Activated CD8-positive, alpha-beta T cell treated with anti-CD3 and anti-CD28 coated beads for 36 hours (primary cell): ENCODE data around the gene PPP1R1A. TPM values are rescaled to one million over a fixed set of nuclear protein-coding genes. Genes with fewer than 3 reads are reported as not detected.

Source experiments
- ATAC-seq: fragments of 200-7000 bp; cut with Tn5 transposase; one replicate; pipeline ENCODE4 v1.10.0; 2021; ENCODE audit warnings: mild to moderate bottlenecking, moderate library complexity
- CTCF ChIA-PET: fragments of 350-600 bp; sonication (Branson Sonifier 250); formaldehyde crosslinking; loops from one replicate; lab custom pipeline; 2021; ENCODE audit warnings: antibody characterized with exemption; lab: Charles Lee
- POLR2A ChIA-PET: fragments of 350-600 bp; sonication (Branson Sonifier 250); formaldehyde crosslinking; loops from one replicate; lab custom pipeline; 2021; ENCODE audit warnings: antibody characterized with exemption; lab: Charles Lee
- DNase-seq: peaks from one replicate; pipeline ENCODE4 v3.0.0-alpha.2; 2020
- H3K27ac Mint-ChIP-seq: one replicate; pipeline ENCODE4 v1.8.0; 2021; ENCODE audit warnings: mild to moderate bottlenecking, mixed read lengths
- H3K27me3 Mint-ChIP-seq: one replicate; pipeline ENCODE4 v1.8.0; 2021; ENCODE audit warnings: mixed read lengths
- H3K36me3 Mint-ChIP-seq: one replicate; pipeline ENCODE4 v1.8.0; 2021; ENCODE audit warnings: low read depth, mixed read lengths
- H3K4me1 Mint-ChIP-seq: one replicate; pipeline ENCODE4 v1.8.0; 2021; ENCODE audit warnings: low read depth, mixed read lengths
- H3K4me3 Mint-ChIP-seq: one replicate; pipeline ENCODE4 v1.8.0; 2021; ENCODE audit warnings: mild to moderate bottlenecking, moderate library complexity, mixed read lengths
- H3K9me3 Mint-ChIP-seq: one replicate; pipeline ENCODE4 v1.8.0; 2021; ENCODE audit warnings: mixed read lengths
- CTCF ChIP-seq: fragments of 200-600 bp; IDR thresholded peaks from one replicate; pipeline ENCODE4 v1.8.0; 2022; ENCODE audit warnings: antibody characterized with exemption, mild to moderate bottlenecking
- intact Hi-C: fragments of 100-400 bp; cut with micrococcal nuclease; formaldehyde crosslinking; loops from one replicate; pipeline ENCODE4 v1.10.0; 2022
- total RNA-seq, 2 experiments: library from RNA; stranded (reverse); gene quantifications; one replicate each; pipeline ENCODE4 v1.2.3, GENCODE V29; 2021

PPP1R1A gene
- total RNA-seq, 2 experiments from 2014 or later, result not detected

DNA sequence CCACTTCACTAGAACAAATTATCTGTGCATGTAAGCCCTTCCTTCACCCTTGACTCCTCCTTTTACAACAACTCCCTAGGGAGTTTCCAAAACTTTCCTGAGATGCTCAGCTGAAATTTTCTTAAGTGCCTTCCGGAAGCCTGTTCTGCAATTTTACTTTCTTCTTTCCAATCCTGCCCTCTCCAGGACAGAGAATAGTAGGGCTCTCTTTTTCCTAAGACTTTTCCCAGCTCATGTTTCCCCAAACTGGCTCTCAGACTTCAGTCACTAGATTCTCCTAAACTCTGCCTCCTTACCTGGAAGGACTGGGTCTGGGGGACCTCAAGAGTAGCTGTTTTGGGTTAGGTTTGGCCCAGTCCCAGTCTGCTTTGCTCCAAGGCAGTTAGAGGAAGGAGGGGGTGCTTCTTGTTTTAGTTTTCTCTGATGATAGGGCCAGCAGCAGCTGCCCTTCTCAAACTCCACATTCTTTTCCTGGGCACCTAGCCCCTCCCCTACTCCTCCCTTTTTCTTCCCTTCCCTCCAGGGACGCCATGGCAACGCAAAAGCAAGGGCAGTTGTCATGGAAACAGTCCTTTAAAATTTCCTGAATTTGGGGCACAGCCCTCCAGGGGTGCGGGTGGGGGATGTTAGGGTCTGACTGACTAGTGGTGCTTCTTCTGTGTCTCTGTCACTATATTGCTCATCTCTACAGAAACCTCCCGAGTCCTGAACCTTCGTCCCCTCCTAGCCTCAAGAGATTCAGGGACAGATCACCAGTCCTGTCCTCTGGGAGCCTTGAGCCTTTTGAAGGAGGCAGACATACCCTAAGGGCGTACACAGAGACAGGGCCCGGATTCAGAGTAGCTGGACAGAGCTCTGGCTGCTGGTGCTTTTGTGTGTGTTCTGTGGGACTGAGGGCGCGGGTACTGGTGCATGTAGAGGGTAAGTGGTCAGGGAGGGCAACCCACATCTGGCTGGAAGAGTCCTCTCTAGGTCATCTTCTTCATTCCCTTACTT, 17.0 kb downstream of the PPP1R1A start:
- ATAC-seq (no peak), DNase-seq (no peak)
- Mint-ChIP-seq H3K4me1 (no peaks in the 10 kb centered on the region), H3K27me3 (no peaks in the 10 kb centered on the region), H3K9me3 (no peaks in the 10 kb centered on the region), H3K36me3 (no peaks in the 10 kb centered on the region), H3K27ac (no peak overlapping the region), H3K4me3 (no peak overlapping the region)
- TF ChIP-seq CTCF, result no peak
- ChIA-PET POLR2A (no interaction called here), CTCF (interaction anchor here (0.7 to 13.0 kb wide), 4 partner anchors 8 to 66 kb away, joined by 3 to 120 read pairs (median 6); no protein-coding TSS in a partner anchor)
- intact Hi-C loops, result no loop called here

- no peak for TF ChIP-seq CTCF
- CTCF ChIA-PET, result no interaction called here
- no peak for ATAC-seq
These were observed 18.4 kb downstream of the PPP1R1A start for GRCh38 chr12:54569995-54570528.

DNA sequence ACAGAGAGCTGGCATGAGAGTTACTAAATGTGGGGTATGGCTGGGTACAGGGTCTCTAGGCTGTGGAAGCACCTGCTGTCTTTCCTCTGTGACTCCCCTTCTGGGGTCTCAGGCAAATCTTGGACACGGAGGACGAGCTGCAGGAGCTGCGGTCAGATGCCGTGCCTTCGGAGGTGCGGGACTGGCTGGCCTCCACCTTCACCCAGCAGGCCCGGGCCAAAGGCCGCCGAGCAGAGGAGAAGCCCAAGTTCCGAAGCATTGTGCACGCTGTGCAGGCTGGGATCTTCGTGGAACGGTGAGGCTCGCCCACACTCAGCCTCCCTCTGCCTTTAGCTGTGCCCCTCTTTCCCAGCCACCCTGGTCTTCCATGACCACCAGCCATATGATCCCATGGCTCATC, 19.4 kb downstream of the PPP1R1A start:
- no peak for ATAC-seq
- TF ChIP-seq CTCF, result no peak
- CTCF ChIA-PET, result interaction anchor here (4.7 kb wide), 1 partner anchor 10 kb away, joined by 44 read pairs; no protein-coding TSS in a partner anchor
- H3K9me3 Mint-ChIP-seq, result no peaks in the 10 kb centered on the region
- no peaks in the 10 kb centered on the region for H3K36me3 Mint-ChIP-seq
- H3K27ac Mint-ChIP-seq, result no peak overlapping the region
- H3K4me3 Mint-ChIP-seq, result no peak overlapping the region
- no peaks in the 10 kb centered on the region for H3K27me3 Mint-ChIP-seq
- POLR2A ChIA-PET, result no interaction called here
- no peaks in the 10 kb centered on the region for H3K4me1 Mint-ChIP-seq
- DNase-seq, result no peak
- intact Hi-C loops, result no loop called here

More at GRCh38 chr12:54569995-54570528, 18.4 kb downstream of the PPP1R1A start:
- Mint-ChIP-seq H3K4me1 (no peaks in the 10 kb centered on the region), H3K4me3 (no peak overlapping the region), H3K36me3 (no peaks in the 10 kb centered on the region), H3K27ac (no peak overlapping the region), H3K27me3 (no peaks in the 10 kb centered on the region), H3K9me3 (no peaks in the 10 kb centered on the region)
- no peak for DNase-seq
- POLR2A ChIA-PET, result no interaction called here
- intact Hi-C loops, result no loop called here

GRCh38 chr12:54566792-54567191, 21.7 kb downstream of the PPP1R1A start:
- no peak for TF ChIP-seq CTCF
- no peaks in the 10 kb centered on the region for H3K36me3 Mint-ChIP-seq
- intact Hi-C loops, result no loop called here
- H3K27me3 Mint-ChIP-seq, result no peaks in the 10 kb centered on the region
- ATAC-seq, result no peak
- ChIA-PET CTCF (interaction anchor here (1.7 to 4.7 kb wide), 3 partner anchors 12 to 40 kb away, joined by 5 to 44 read pairs (median 10); no protein-coding TSS in a partner anchor), POLR2A (interaction anchor here (0.5 to 1.1 kb wide), 3 partner anchors 18 to 35 kb away, joined by 4 read pairs; partner anchors contain the start of gene PDE1B)
- no peak overlapping the region for H3K27ac Mint-ChIP-seq
- DNase-seq, result no peak
- peaks cover 2% of the 10 kb centered on the region for H3K4me1 Mint-ChIP-seq
- no peak overlapping the region for H3K4me3 Mint-ChIP-seq
- no peaks in the 10 kb centered on the region for H3K9me3 Mint-ChIP-seq
